GM12874 (cell line): Measurements from ENCODE around the gene FUT6.

ENCODE experiments used
- TF ChIP-seq, protein P1 (sequence below): IDR thresholded peaks from 2 replicates; pipeline ENCODE4 v1.5.1; 2011; ENCODE audit warnings: low read depth, mild to moderate bottlenecking, control low read depth, low read length, moderate library complexity; ENCODE audit not compliant: insufficient read depth

FUT6 gene

GRCh38 chr19:5839065-5840017 lies at the start of gene FUT6:
Gene FUT6 (minus strand): TSS chr19:5839702. CDS start chr19:5832567, 7,135 bp downstream.
- TF ChIP-seq, protein P1, sequence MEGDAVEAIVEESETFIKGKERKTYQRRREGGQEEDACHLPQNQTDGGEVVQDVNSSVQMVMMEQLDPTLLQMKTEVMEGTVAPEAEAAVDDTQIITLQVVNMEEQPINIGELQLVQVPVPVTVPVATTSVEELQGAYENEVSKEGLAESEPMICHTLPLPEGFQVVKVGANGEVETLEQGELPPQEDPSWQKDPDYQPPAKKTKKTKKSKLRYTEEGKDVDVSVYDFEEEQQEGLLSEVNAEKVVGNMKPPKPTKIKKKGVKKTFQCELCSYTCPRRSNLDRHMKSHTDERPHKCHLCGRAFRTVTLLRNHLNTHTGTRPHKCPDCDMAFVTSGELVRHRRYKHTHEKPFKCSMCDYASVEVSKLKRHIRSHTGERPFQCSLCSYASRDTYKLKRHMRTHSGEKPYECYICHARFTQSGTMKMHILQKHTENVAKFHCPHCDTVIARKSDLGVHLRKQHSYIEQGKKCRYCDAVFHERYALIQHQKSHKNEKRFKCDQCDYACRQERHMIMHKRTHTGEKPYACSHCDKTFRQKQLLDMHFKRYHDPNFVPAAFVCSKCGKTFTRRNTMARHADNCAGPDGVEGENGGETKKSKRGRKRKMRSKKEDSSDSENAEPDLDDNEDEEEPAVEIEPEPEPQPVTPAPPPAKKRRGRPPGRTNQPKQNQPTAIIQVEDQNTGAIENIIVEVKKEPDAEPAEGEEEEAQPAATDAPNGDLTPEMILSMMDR, result no peak

DNA sequence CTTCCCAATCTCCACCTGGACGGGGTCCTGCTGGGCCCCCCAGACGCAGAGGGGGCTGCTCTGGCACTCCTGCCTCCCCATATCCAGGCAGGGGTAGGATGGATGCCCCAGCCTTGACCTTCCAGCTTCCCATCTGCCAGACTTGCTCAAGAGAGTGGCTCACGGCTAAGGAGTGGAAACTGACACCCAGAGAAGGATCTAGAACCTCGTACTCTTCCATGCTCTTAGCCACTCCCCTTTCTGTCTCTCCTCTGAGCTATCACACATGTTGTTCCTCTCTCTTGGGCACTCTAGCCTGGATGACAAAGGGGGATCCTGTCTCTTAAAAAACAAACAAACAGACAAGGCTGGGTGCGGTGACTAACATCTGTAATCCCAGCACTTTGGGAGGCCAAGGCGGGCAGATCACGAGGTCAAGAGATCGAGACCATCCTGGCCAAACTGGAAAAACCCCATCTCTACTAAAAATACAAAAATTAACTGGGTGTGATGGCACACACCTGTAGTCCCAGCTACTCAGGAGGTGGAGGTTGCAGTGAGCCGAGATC lies 43.0 kb upstream of the FUT6 start:
- TF ChIP-seq, protein P1, result no peak

GRCh38 chr19:5881543-5882299 lies 42.2 kb upstream of the FUT6 start:
- TF ChIP-seq, protein P1, result no peak

DNA sequence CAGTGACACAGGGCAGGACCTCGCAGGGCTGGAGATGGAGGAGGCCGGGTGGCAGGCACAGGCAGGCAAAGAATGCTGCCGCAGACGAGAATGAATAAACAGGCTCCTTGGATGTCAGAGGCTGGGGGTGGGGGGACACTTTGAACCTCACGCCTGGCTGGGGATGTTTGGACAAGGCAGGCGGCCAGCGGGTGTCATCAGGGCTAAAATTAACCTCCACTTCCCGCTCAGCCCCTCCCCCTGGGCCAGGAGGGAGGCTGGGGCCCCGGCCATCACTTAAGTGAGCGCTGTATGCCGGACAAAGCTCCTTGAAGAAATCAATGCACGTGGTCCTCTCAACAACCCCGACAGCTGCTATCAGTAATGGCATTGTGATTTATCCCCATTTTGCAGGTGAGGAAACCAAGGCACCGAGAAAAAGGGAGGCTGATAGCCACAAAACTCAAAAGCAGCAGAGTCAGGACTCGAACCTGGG lies 41.1 kb upstream of the FUT6 start:
- TF ChIP-seq, protein P1, result no peak

GRCh38 chr19:5880196-5880595 lies 40.7 kb upstream of the FUT6 start:
- TF ChIP-seq, protein P1, result no peak

- TF ChIP-seq, protein P1, result no peak
Measured at GRCh38 chr19:5877882-5878281, 38.4 kb upstream of the FUT6 start.

- TF ChIP-seq, protein P1, result no peak
Measured at GRCh38 chr19:5877427-5877826, 37.9 kb upstream of the FUT6 start.
